GM23338 (cell line): Measurements from ENCODE around the gene BIN1. TPM values are rescaled to one million over a fixed set of nuclear protein-coding genes. Genes with fewer than 3 reads are reported as not detected.

Source experiments
- ATAC-seq: fragments of 200-7000 bp; cut with Tn5 transposase; 3 replicates; pipeline ENCODE4 v1.9.1; 2020
- DNase-seq: peaks from one replicate; pipeline ENCODE4 v3.0.0-alpha.2; 2015; ENCODE audit warnings: low spot score
- H2AFZ ChIP-seq: fragments of 200-600 bp; sonication (generic); 2 replicates; pipeline ENCODE4 v1.8.0; 2016; ENCODE audit warnings: antibody characterized with exemption, mild to moderate bottlenecking, moderate library complexity
- H3F3A ChIP-seq: fragments of 200-600 bp; sonication (generic); replicated peaks from 2 replicates; pipeline ENCODE4 v1.8.0; 2017; ENCODE audit warnings: antibody characterized with exemption, mixed run types, low read depth
- H3K27ac ChIP-seq: fragments of 200-600 bp; sonication (generic); 2 replicates; pipeline ENCODE4 v1.6.1; 2016; ENCODE audit warnings: low read depth
- H3K27me3 ChIP-seq: fragments of 200-600 bp; sonication (generic); 2 replicates; pipeline ENCODE4 v1.8.0; 2016; ENCODE audit warnings: mild to moderate bottlenecking, mixed run types, moderate library complexity; ENCODE audit not compliant: insufficient read depth
- H3K36me3 ChIP-seq: fragments of 200-600 bp; sonication (generic); 2 replicates; pipeline ENCODE4 v1.8.0; 2016; ENCODE audit warnings: mild to moderate bottlenecking; ENCODE audit not compliant: insufficient read depth
- H3K4me1 ChIP-seq: fragments of 200-600 bp; sonication (generic); 2 replicates; pipeline ENCODE4 v1.8.0; 2016; ENCODE audit warnings: mild to moderate bottlenecking, moderate library complexity; ENCODE audit not compliant: insufficient read depth
- H3K4me2 ChIP-seq: fragments of 200-600 bp; sonication (generic); 2 replicates; pipeline ENCODE4 v1.7.1; 2017; ENCODE audit warnings: mixed run types
- H3K4me3 ChIP-seq: fragments of 200-600 bp; sonication (generic); 2 replicates; pipeline ENCODE4 v1.6.1; 2016; ENCODE audit warnings: mixed run types
- H3K79me2 ChIP-seq: fragments of 200-600 bp; sonication (generic); replicated peaks from 2 replicates; pipeline ENCODE4 v1.8.0; 2017; ENCODE audit warnings: mild to moderate bottlenecking; ENCODE audit not compliant: insufficient read depth
- H3K9me2 ChIP-seq: fragments of 200-600 bp; sonication (generic); 2 replicates; pipeline ENCODE4 v1.8.0; 2017; ENCODE audit not compliant: insufficient read depth
- H4K20me1 ChIP-seq: fragments of 200-600 bp; sonication (generic); replicated peaks from 2 replicates; pipeline ENCODE4 v1.8.0; 2017; ENCODE audit warnings: mild to moderate bottlenecking; ENCODE audit not compliant: insufficient read depth
- H3K27ac Mint-ChIP-seq: 2 replicates; pipeline ENCODE4 v1.8.0; 2020; ENCODE audit warnings: inconsistent platforms, mild to moderate bottlenecking, moderate library complexity, mixed read lengths
- H3K27me3 Mint-ChIP-seq: 3 replicates; pipeline ENCODE4 v1.8.0; 2022; ENCODE audit warnings: low read depth, mild to moderate bottlenecking, moderate library complexity, mixed read lengths, inconsistent platforms; ENCODE audit not compliant: insufficient read depth, poor library complexity
- H3K36me3 Mint-ChIP-seq: 3 replicates; pipeline ENCODE4 v1.8.0; 2021; ENCODE audit warnings: low read depth, mild to moderate bottlenecking, inconsistent platforms, moderate library complexity, mixed read lengths
- H3K4me1 Mint-ChIP-seq: 3 replicates; pipeline ENCODE4 v1.8.0; 2020; ENCODE audit warnings: mild to moderate bottlenecking, inconsistent platforms, mixed read lengths
- H3K4me3 Mint-ChIP-seq: 3 replicates; pipeline ENCODE4 v1.8.0; 2021; ENCODE audit warnings: moderate library complexity, mild to moderate bottlenecking, inconsistent platforms, mixed read lengths
- H3K9me3 Mint-ChIP-seq: 3 replicates; pipeline ENCODE4 v1.8.0; 2020; ENCODE audit warnings: moderate library complexity, mild to moderate bottlenecking, inconsistent platforms, mixed read lengths
- CREB1 ChIP-seq: fragments of 250-450 bp; sonication (Bioruptor Pico); IDR thresholded peaks from 2 replicates; pipeline ENCODE4 v1.5.0; 2020; ENCODE audit warnings: low read depth, mild to moderate bottlenecking, moderate library complexity
- ETS1 ChIP-seq: IDR thresholded peaks from 2 replicates; pipeline ENCODE4 v1.6.1; 2016; ENCODE audit warnings: antibody characterized with exemption
- EZH2 ChIP-seq: fragments of 200-600 bp; sonication (generic); IDR thresholded peaks from one replicate; pipeline ENCODE4 v1.8.0; 2017; ENCODE audit warnings: antibody characterized with exemption, mild to moderate bottlenecking, low read depth; ENCODE audit not compliant: unreplicated experiment
- EZH2phosphoT487 ChIP-seq: fragments of 200-600 bp; sonication (generic); IDR thresholded peaks from one replicate; pipeline ENCODE4 v1.8.1; 2018; ENCODE audit warnings: antibody characterized with exemption; ENCODE audit not compliant: unreplicated experiment
- JUNB ChIP-seq: IDR thresholded peaks from one replicate; pipeline ENCODE4 v1.6.1; 2016; ENCODE audit warnings: antibody characterized with exemption; ENCODE audit not compliant: unreplicated experiment
- NANOG ChIP-seq: IDR thresholded peaks from 2 replicates; pipeline ENCODE4 v1.6.1; 2016; ENCODE audit warnings: antibody characterized with exemption, borderline replicate concordance
- POLR2AphosphoS5 ChIP-seq: IDR thresholded peaks from 2 replicates; pipeline ENCODE4 v1.6.1; 2016; ENCODE audit warnings: antibody characterized with exemption, low read depth
- REST ChIP-seq: IDR thresholded peaks from one replicate; pipeline ENCODE4 v1.6.1; 2018; ENCODE audit warnings: antibody characterized with exemption; ENCODE audit not compliant: unreplicated experiment
- STAT1 ChIP-seq: IDR thresholded peaks from one replicate; pipeline ENCODE4 v1.6.1; 2016; ENCODE audit warnings: antibody characterized with exemption; ENCODE audit not compliant: unreplicated experiment
- ZNF114 ChIP-seq: fragments of 250-450 bp; sonication (Bioruptor Pico); IDR thresholded peaks from 2 replicates; pipeline ENCODE4 v1.5.0; 2020; ENCODE audit warnings: mild to moderate bottlenecking, moderate library complexity
- ZNF331 ChIP-seq: fragments of 250-450 bp; sonication (Bioruptor Pico); IDR thresholded peaks from 2 replicates; pipeline ENCODE4 v1.5.0; 2020; ENCODE audit warnings: low read depth, mild to moderate bottlenecking, moderate library complexity
- polyA plus RNA-seq: library from polyadenylated mRNA; unstranded; fragments of >200 nt; fragmentation: Nextera tagmentation; extraction: Ambion mirVana; gene quantifications from 2 replicates; pipeline ENCODE4 v1.2.1, GENCODE V29; 2016
- total RNA-seq: library from RNA; depleted of rRNA; stranded (reverse); fragments of >200 nt; shearing (Covaris generic); gene quantifications from 2 replicates; pipeline ENCODE4 v1.2.3, GENCODE V29; 2014
- TF ChIP-seq, protein P1 (sequence below): fragments of 250-450 bp; sonication (Bioruptor Pico); IDR thresholded peaks from 2 replicates; pipeline ENCODE4 v1.5.0; 2020; ENCODE audit warnings: mild to moderate bottlenecking, moderate library complexity
- TF ChIP-seq, protein P2 (sequence below), 2 experiments: fragments of 200-600 bp in 1 of 2; sonication (generic) in 1 of 2; conservative IDR thresholded peaks; 2 replicates each; pipeline versions ENCODE4 v1.5.1 to v1.6.1; 2016 to 2017; ENCODE audit warnings: antibody characterized with exemption in 2 of 2, low read depth in 2 of 2, mild to moderate bottlenecking in 2 of 2, moderate library complexity in 1 of 2

The BIN1 gene
- total and polyA plus RNA-seq, 2 experiments from 2014 or later, result 30.1 to 56.4 TPM

DNA sequence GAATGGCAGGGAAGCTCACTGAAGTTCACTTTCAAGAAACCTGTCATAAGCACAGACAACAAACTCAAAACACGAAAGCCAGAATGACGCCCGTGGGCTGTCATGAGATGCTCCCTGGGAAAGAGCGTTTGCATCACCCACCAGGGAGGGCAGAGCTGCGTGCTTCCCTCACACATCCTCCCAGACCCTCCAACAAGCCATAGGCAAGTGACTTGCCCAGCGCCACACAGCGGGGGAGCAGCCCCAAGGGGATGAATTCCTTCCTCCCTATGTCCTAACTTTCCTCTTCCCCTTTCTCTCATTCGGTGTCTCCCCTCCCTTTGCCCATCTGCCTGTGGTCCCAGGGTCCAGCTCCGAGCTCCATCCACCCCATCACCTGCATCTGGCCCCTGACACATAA lies 10.7 kb downstream of the BIN1 start:
- Histone ChIP-seq H3K4me1 (peaks cover 15% of the 10 kb centered on the region; the same call in 1 of the 2 replicates), H3F3A (no peaks in the 10 kb centered on the region), H3K4me2 (no peak overlapping the region), H3K27me3 (no peaks in the 10 kb centered on the region), H3K27ac (no peak overlapping the region), H3K9me2 (no peaks in the 10 kb centered on the region), H4K20me1 (peaks cover 3% of the 10 kb centered on the region; the same call in 1 of the 2 replicates), H3K79me2 (peaks cover 19% of the 10 kb centered on the region), H3K4me3 (no peak overlapping the region), H3K36me3 (no peaks in the 10 kb centered on the region), H2AFZ (no peak overlapping the region)
- no peak overlapping the region for H3K27ac Mint-ChIP-seq
- H3K36me3 Mint-ChIP-seq, result no peaks in the 10 kb centered on the region
- H3K4me1 Mint-ChIP-seq, result peaks cover 61% of the 10 kb centered on the region
- no peak for ATAC-seq
- TF ChIP-seq POLR2AphosphoS5 (no peak), NANOG (no peak), ZNF114 (CRISPR knock-in tag) (no peak), EZH2phosphoT487 (no peak), EZH2 (no peak), REST (no peak), ETS1 (no peak), CREB1 (CRISPR knock-in tag) (no peak), JUNB (no peak), STAT1 (no peak), ZNF331 (CRISPR knock-in tag) (no peak)
- TF ChIP-seq, protein P1, sequence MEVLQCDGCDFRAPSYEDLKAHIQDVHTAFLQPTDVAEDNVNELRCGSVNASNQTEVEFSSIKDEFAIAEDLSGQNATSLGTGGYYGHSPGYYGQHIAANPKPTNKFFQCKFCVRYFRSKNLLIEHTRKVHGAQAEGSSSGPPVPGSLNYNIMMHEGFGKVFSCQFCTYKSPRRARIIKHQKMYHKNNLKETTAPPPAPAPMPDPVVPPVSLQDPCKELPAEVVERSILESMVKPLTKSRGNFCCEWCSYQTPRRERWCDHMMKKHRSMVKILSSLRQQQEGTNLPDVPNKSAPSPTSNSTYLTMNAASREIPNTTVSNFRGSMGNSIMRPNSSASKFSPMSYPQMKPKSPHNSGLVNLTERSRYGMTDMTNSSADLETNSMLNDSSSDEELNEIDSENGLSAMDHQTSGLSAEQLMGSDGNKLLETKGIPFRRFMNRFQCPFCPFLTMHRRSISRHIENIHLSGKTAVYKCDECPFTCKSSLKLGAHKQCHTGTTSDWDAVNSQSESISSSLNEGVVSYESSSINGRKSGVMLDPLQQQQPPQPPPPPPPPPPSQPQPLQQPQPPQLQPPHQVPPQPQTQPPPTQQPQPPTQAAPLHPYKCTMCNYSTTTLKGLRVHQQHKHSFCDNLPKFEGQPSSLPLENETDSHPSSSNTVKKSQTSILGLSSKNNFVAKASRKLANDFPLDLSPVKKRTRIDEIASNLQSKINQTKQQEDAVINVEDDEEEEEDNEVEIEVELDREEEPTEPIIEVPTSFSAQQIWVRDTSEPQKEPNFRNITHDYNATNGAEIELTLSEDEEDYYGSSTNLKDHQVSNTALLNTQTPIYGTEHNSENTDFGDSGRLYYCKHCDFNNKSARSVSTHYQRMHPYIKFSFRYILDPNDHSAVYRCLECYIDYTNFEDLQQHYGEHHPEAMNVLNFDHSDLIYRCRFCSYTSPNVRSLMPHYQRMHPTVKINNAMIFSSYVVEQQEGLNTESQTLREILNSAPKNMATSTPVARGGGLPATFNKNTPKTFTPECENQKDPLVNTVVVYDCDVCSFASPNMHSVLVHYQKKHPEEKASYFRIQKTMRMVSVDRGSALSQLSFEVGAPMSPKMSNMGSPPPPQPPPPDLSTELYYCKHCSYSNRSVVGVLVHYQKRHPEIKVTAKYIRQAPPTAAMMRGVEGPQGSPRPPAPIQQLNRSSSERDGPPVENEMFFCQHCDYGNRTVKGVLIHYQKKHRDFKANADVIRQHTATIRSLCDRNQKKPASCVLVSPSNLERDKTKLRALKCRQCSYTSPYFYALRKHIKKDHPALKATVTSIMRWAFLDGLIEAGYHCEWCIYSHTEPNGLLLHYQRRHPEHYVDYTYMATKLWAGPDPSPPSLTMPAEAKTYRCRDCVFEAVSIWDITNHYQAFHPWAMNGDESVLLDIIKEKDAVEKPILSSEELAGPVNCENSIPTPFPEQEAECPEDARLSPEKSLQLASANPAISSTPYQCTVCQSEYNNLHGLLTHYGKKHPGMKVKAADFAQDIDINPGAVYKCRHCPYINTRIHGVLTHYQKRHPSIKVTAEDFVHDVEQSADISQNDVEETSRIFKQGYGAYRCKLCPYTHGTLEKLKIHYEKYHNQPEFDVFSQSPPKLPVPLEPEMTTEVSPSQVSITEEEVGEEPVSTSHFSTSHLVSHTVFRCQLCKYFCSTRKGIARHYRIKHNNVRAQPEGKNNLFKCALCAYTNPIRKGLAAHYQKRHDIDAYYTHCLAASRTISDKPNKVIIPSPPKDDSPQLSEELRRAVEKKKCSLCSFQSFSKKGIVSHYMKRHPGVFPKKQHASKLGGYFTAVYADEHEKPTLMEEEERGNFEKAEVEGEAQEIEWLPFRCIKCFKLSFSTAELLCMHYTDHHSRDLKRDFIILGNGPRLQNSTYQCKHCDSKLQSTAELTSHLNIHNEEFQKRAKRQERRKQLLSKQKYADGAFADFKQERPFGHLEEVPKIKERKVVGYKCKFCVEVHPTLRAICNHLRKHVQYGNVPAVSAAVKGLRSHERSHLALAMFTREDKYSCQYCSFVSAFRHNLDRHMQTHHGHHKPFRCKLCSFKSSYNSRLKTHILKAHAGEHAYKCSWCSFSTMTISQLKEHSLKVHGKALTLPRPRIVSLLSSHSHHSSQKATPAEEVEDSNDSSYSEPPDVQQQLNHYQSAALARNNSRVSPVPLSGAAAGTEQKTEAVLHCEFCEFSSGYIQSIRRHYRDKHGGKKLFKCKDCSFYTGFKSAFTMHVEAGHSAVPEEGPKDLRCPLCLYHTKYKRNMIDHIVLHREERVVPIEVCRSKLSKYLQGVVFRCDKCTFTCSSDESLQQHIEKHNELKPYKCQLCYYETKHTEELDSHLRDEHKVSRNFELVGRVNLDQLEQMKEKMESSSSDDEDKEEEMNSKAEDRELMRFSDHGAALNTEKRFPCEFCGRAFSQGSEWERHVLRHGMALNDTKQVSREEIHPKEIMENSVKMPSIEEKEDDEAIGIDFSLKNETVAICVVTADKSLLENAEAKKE, result no peak
- TF ChIP-seq, protein P2, sequence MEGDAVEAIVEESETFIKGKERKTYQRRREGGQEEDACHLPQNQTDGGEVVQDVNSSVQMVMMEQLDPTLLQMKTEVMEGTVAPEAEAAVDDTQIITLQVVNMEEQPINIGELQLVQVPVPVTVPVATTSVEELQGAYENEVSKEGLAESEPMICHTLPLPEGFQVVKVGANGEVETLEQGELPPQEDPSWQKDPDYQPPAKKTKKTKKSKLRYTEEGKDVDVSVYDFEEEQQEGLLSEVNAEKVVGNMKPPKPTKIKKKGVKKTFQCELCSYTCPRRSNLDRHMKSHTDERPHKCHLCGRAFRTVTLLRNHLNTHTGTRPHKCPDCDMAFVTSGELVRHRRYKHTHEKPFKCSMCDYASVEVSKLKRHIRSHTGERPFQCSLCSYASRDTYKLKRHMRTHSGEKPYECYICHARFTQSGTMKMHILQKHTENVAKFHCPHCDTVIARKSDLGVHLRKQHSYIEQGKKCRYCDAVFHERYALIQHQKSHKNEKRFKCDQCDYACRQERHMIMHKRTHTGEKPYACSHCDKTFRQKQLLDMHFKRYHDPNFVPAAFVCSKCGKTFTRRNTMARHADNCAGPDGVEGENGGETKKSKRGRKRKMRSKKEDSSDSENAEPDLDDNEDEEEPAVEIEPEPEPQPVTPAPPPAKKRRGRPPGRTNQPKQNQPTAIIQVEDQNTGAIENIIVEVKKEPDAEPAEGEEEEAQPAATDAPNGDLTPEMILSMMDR (conservative IDR thresholded peaks at IDR 0.05; ENCODE audit: low read depth in 2 of 2), result no peak
- no peak overlapping the region for H3K4me3 Mint-ChIP-seq
- no peak for DNase-seq
- peaks cover 9% of the 10 kb centered on the region for H3K27me3 Mint-ChIP-seq
- H3K9me3 Mint-ChIP-seq, result no peaks in the 10 kb centered on the region
